ENCODE results near the gene SAMM50.

SAMM50 gene

DNA sequence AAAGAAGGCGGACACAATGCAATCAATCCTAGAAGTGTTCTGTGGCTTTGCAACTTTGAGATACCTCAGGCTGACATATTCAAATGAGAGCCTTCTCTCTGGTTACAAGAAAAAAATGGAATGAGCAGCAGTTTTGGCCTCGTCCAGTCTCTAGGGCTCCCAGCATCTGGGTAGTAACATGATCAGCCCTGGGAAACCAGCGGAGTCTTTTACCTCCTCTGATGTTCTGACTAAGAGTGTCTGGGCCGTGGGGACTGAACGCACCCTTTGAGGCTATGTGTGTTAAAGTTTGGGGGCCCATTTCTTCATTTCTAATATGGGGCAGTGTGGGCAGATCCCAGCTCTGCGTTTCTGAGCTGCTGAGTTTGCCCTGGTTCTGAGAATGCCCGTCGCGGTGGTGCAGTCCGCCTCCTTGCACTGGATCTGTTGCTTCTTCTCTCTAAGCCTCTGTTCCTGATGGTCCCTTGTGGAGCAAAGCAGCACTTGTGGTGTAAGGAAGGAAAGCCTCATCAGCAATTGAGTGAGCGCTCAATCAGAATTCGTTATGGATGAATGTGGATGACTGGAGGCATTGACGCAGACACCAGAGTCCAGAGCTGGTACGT lies 77.0 kb downstream of the SAMM50 start:
- no peak for DNase-seq

GRCh38 chr22:44033287-44033686 lies 78.0 kb downstream of the SAMM50 start:
- DNase-seq, result no peak

DNA sequence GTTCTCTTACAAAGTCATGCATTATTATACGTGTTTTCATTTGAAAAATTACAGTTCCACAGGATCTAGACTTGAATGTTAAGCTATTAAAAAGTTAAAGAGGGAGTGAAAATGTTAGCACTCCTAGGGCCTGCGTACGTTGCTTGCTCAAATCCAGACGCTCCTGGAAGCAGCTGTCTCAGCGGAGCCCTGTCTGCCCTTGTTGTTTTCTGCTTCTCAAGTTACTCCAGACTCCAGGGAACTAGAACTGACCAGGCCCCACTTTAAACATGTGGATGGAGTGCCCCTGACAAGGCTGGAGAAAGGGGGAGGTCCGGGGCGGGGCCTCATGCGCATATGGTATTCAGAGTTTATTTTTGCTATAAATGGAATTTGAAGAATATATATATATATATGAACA lies 78.5 kb downstream of the SAMM50 start:
- no peak for DNase-seq

GRCh38 chr22:44037519-44038375 lies 82.5 kb downstream of the SAMM50 start:
- no peak for DNase-seq

DNA sequence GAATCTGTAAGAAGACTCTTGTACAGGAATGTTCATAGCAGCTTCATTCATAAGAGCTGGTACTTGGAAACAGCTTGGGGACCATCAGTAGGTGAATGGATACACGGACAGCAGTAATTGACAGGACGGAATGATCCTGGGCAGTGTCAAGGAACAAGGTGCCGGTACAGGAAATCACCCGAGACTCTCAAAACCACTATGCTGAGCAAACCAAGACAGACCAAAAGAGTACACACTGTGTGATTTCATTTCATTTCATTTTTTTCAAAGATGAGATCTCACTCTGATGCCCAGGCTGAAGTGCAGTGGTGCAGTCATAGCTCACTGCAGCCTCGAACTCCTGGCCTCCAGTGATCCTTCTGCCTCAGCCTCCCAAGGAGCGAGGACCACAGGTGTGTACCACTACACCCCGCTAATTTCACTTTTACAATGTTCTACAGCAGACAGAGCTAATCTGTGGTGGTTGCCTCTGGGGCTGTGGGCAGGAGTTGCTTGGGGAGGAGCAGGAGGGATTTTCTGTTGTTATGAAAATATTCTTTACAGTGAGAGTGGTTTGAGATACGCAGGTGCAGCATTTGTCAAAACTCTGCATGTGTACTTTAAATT lies 84.4 kb downstream of the SAMM50 start:
- no peak for DNase-seq

DNA sequence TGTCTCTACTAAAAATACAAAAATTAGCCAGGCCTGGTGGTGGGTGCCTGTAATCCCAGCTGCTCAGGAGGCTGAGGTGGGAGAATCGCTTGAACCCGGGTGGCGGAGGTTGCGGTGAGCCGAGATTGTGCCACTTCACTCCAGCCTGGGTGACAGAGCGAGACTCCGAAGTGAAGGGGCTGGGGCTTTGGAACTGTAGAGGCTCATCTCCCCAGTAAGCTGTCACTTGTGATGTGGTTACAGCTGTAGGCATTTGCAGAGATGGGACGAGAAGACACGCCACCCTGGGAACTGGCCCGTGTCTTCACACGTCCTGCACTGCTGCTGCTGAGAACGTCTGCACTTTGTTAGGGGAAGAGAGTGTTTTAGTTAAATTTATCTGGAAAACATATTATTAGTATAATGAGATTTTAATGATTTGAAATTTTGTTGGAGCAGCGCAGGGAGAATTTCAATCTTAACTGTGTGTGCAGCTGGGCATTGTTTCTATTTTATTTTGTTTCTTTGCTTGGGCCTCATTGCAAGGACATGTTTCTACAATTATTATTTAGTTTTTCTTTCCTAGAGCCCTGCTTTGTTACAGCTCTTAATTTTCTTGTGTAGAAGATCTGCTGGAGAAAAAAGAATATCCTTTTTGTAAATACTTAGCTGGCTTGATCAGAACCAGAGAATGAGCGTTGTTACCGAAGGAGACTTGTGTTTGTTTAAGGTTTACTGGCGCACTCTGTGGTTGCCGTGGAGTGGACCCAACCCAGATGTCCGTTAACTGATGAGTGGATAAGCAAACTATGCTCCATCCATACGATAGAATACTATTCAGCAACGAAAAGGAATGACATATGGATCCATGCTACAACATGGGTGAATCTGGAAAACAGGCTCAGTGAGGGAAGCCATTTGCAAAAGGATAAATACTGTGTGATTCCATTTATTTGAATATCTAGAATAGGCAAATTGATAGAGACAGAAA lies 87.3 kb downstream of the SAMM50 start:
- no peak for DNase-seq

DNA sequence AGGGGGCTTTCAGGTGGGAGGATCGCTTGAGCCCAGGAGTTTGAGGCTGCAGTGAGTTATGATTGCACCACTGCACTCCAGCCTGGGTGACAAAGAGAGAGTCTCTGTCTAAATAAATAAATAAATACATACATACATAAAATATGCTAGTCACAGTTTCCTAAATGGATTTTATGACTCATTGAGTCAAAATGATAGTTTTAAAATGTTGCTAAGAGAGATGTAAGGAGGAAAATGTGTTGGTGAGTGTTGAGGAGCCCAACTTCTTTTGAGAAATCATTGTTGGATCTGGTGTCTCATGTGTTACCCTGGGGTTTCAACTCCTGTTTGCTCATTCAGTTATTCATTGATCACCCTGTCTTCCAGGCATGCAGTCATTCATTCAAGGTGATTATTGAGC lies 89.9 kb downstream of the SAMM50 start:
- no peak for DNase-seq

Data from activated CD4-positive, alpha-beta T cell treated with anti-CD3 and anti-CD28 coated beads, Interleukin-2, amount 50 U/mL, for 4 hours (primary cell).